DMS 273 treated with DMSO at 0.1 percent for 48 hours (cell line): ENCODE results near the gene PRDM11.

Source experiments
- DNase-seq: peaks from one replicate; lab custom pipeline; 2025; lab: John Stamatoyannopoulos, UW

The PRDM11 gene

GRCh38 chr11:45158210-45158731 is 11.8 kb downstream of the PRDM11 start:
- no peak for DNase-seq

GRCh38 chr11:45158891-45159605 is 12.6 kb downstream of the PRDM11 start:
- no peak for DNase-seq

- no peak for DNase-seq
Measured at GRCh38 chr11:45159781-45160365, 13.4 kb downstream of the PRDM11 start.

- no peak for DNase-seq
Measured at GRCh38 chr11:45161252-45162063, 15.0 kb downstream of the PRDM11 start.

GRCh38 chr11:45162064-45162375 is 15.6 kb downstream of the PRDM11 start:
- no peak for DNase-seq

- DNase-seq: no peak
Measured at GRCh38 chr11:45162916-45163879, 16.8 kb downstream of the PRDM11 start.

- peak; percentile 21 for DNase-seq
Measured at GRCh38 chr11:45163956-45164575, 17.6 kb downstream of the PRDM11 start.

GRCh38 chr11:45165386-45165785 is 18.9 kb downstream of the PRDM11 start:
- no peak for DNase-seq

GRCh38 chr11:45165806-45166603 is 19.6 kb downstream of the PRDM11 start:
- DNase-seq: no peak

GRCh38 chr11:45166604-45166897 is 20.1 kb downstream of the PRDM11 start:
- no peak for DNase-seq

- no peak for DNase-seq
Measured at GRCh38 chr11:45167283-45167682, 20.8 kb downstream of the PRDM11 start.

GRCh38 chr11:45168366-45169130 is 22.1 kb downstream of the PRDM11 start:
- no peak for DNase-seq

- DNase-seq: no peak
Measured at GRCh38 chr11:45169310-45170072, 23.1 kb downstream of the PRDM11 start.

GRCh38 chr11:45170484-45170883 is 24.0 kb downstream of the PRDM11 start:
- DNase-seq: no peak

GRCh38 chr11:45171550-45171949 is 25.1 kb downstream of the PRDM11 start:
- DNase-seq: no peak

GRCh38 chr11:45173064-45173463 is 26.6 kb downstream of the PRDM11 start:
- no peak for DNase-seq

- DNase-seq: no peak
Measured at GRCh38 chr11:45174168-45174835, 27.9 kb downstream of the PRDM11 start.

- DNase-seq: no peak
Measured at GRCh38 chr11:45174963-45175362, 28.5 kb downstream of the PRDM11 start.

GRCh38 chr11:45176996-45177395 is 30.6 kb downstream of the PRDM11 start:
- no peak for DNase-seq
